ENCODE measurements around the gene SORBS1.

DNA sequence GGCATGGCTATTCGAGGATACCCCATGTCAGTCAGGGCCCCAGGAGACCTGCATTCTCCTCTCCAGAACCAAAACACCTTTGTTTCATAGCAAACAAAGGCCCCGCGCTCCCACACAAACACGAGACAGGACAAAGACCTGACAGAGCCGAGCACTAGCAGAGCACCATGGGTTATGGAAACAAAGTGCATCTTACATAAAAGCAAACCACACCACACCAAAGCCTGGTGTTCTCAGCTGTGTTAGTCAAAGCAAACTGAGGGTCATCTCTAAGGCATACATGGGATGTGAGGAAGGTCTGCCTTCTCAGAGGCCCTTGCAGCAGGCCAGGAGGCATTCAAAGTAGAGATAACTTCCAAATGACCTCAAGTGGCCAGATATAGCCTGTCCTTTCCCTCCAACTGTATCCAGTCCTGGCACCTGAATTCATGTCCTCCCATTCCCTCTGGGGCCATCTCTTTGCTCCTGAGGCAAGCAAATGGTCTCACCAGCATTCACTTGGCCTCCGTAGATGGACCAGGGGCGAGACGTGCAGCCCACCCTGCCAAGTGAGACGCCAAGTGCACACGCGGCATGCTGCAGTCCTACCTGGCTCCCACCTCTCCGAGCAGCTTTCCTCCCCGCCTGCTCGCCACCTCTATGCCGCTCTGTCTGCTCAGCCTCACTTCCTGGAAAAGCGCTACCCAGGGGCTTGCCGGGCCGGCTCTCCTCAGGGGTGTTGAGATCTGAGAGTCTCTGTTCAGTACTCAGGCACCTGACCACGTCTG lies 225.1 kb downstream of the SORBS1 start:
- TF ChIP-seq GATA2 (IDR thresholded peaks at IDR 0.05; ENCODE audit: low read depth, low read length): no peak
- no peak for TF ChIP-seq GATA3 (IDR thresholded peaks at IDR 0.05; ENCODE audit: low read depth, low read length)

Measured in SH-SY5Y (cell line).